ENCODE data around the gene C21orf58.

GRCh38 chr21:46344219-46344915 lies 20.7 kb upstream of the C21orf58 start:
- TF ChIP-seq CTCF (IDR thresholded peaks at IDR 0.05; ENCODE audit: low read length) (no peak), EZH2 (IDR thresholded peaks at IDR 0.05; ENCODE audit: borderline replicate concordance, low read length) (no peak)

Data from OCI-LY1 (cell line).